ENCODE data around the gene ARX.

ARX gene

GRCh38 chrX:25020391-25020904 lies 4.7 kb upstream of the ARX start:
- Histone ChIP-seq H3K9me3 (replicated peaks in 1 of 2; ENCODE audit: control insufficient read depth in 2 of 2, insufficient read depth in 1 of 2, low read depth in 1 of 2, low read length in 2 of 2) (peaks cover 0 to under 1% of the 10 kb centered on the region in 2 donors), H3K79me1 (ENCODE audit: low read depth, low read length) (no peaks in the 10 kb centered on the region), H3K14ac (ENCODE audit: low read length) (no peak overlapping the region), H3K36me3 (replicated peaks in 1 of 2; ENCODE audit: control insufficient read depth in 2 of 2, insufficient read depth in 2 of 2, low read length in 2 of 2) (no peaks in the 10 kb centered on the region), H3K4me2 (ENCODE audit: insufficient read depth, low read length, poor library complexity, severe bottlenecking) (peak overlapping the region; percentile 49), H4K8ac (ENCODE audit: low read depth, low read length) (no peak overlapping the region), H2AK5ac (ENCODE audit: low read depth, low read length) (no peak overlapping the region), H3K9ac (ENCODE audit: low read depth, low read length, poor library complexity) (no peak overlapping the region), H3K4me1 (ENCODE audit: control insufficient read depth in 2 of 2, insufficient read depth in 1 of 2, low read depth in 1 of 2, low read length in 2 of 2) (peaks cover 0 to 2% of the 10 kb centered on the region in 2 donors), H3K27ac (replicated peaks; ENCODE audit: low read length) (no peak overlapping the region), H3K23ac (ENCODE audit: low read depth, low read length, poor library complexity) (no peak overlapping the region), H2BK120ac (ENCODE audit: low read depth, low read length) (no peak overlapping the region), H3K4ac (ENCODE audit: low read length) (no peak overlapping the region), H3K27me3 (ENCODE audit: control insufficient read depth in 3 of 3, insufficient read depth in 3 of 3, low read depth in 1 of 3, low read length in 3 of 3) (peaks cover 2 to 97% (median 67%) of the 10 kb centered on the region in 3 experiments), H2BK5ac (ENCODE audit: low read length) (no peak overlapping the region), H3K4me3 (ENCODE audit: low read length in 2 of 2) (peak overlapping the region in 1 of 2 donors; percentile 65), H3K18ac (ENCODE audit: low read length) (no peak overlapping the region), H4K91ac (ENCODE audit: low read depth, low read length, poor library complexity) (no peak overlapping the region), H2BK15ac (ENCODE audit: low read length) (no peak overlapping the region), H2AFZ (ENCODE audit: low read length) (peak overlapping the region; percentile 72), H2BK12ac (ENCODE audit: low read length) (no peak overlapping the region)
- no peak for DNase-seq (ENCODE audit: low spot score)
- WGBS, 2 donors (ENCODE audit: extremely low coverage in 2 of 2, insufficient read length in 2 of 2, insufficient replicate concordance in 1 of 2), result no CpG with 5 or more reads among the region's 27 CpGs

GRCh38 chrX:25019707-25020390 lies 4.1 kb upstream of the ARX start:
- H3K9ac ChIP-seq (ENCODE audit: low read depth, low read length, poor library complexity), result no peak overlapping the region

DNA sequence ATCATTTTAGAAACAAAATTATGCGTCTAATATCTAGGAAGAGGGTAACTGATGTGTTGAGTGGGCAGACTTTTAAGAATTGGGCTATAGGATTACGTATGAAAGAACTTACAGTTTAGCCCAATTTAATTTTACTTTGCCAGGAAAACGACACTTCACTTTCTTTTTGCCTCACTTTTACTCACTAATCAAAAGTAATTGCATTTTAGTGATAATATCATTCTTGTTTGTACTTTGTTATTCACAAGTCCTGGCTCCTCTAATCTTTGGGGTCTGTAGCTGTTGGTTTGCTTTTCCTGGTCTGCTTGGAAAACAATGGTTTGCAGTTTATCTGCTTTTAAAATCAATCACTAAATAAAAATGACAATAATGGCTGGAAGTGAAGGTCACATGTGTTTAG lies 2.9 kb upstream of the ARX start:
- Histone ChIP-seq H3K4me1 (ENCODE audit: control insufficient read depth in 2 of 2, insufficient read depth in 1 of 2, low read depth in 1 of 2, low read length in 2 of 2) (peaks cover 0 to 2% of the 10 kb centered on the region in 2 donors), H3K4me2 (ENCODE audit: insufficient read depth, low read length, poor library complexity, severe bottlenecking) (no peak overlapping the region), H3K9me3 (replicated peaks in 1 of 2; ENCODE audit: control insufficient read depth in 2 of 2, insufficient read depth in 1 of 2, low read depth in 1 of 2, low read length in 2 of 2) (peaks cover 0 to 3% of the 10 kb centered on the region in 2 donors), H2BK12ac (ENCODE audit: low read length) (no peak overlapping the region), H4K8ac (ENCODE audit: low read depth, low read length) (no peak overlapping the region), H3K27ac (replicated peaks; ENCODE audit: low read length) (no peak overlapping the region), H3K36me3 (replicated peaks in 1 of 2; ENCODE audit: control insufficient read depth in 2 of 2, insufficient read depth in 2 of 2, low read length in 2 of 2) (no peaks in the 10 kb centered on the region), H2BK120ac (ENCODE audit: low read depth, low read length) (no peak overlapping the region), H3K18ac (ENCODE audit: low read length) (no peak overlapping the region), H2AFZ (ENCODE audit: low read length) (no peak overlapping the region), H3K4ac (ENCODE audit: low read length) (no peak overlapping the region), H3K23ac (ENCODE audit: low read depth, low read length, poor library complexity) (no peak overlapping the region), H2BK15ac (ENCODE audit: low read length) (no peak overlapping the region), H3K14ac (ENCODE audit: low read length) (no peak overlapping the region), H3K9ac (ENCODE audit: low read depth, low read length, poor library complexity) (no peak overlapping the region), H3K79me1 (ENCODE audit: low read depth, low read length) (no peaks in the 10 kb centered on the region), H2AK5ac (ENCODE audit: low read depth, low read length) (no peak overlapping the region), H2BK5ac (ENCODE audit: low read length) (no peak overlapping the region), H3K27me3 (ENCODE audit: control insufficient read depth in 3 of 3, insufficient read depth in 3 of 3, low read depth in 1 of 3, low read length in 3 of 3) (peaks cover 8 to 97% (median 84%) of the 10 kb centered on the region in 3 experiments), H3K4me3 (ENCODE audit: low read length in 2 of 2) (no peak overlapping the region), H4K91ac (ENCODE audit: low read depth, low read length, poor library complexity) (no peak overlapping the region)
- no CpG with 5 or more reads among the region's 3 CpGs for WGBS, 2 donors (ENCODE audit: extremely low coverage in 2 of 2, insufficient read length in 2 of 2, insufficient replicate concordance in 1 of 2)
- DNase-seq (ENCODE audit: low spot score), result no peak

More at GRCh38 chrX:25019707-25020390, 4.1 kb upstream of the ARX start:
- H3K4me2 ChIP-seq (ENCODE audit: insufficient read depth, low read length, poor library complexity, severe bottlenecking), result no peak overlapping the region
- H3K36me3 ChIP-seq (replicated peaks in 1 of 2; ENCODE audit: control insufficient read depth in 2 of 2, insufficient read depth in 2 of 2, low read length in 2 of 2), result no peaks in the 10 kb centered on the region
- WGBS, 2 donors (ENCODE audit: extremely low coverage in 2 of 2, insufficient read length in 2 of 2, insufficient replicate concordance in 1 of 2), result no CpG with 5 or more reads among the region's 22 CpGs
- DNase-seq (ENCODE audit: low spot score), result no peak
- H3K27me3 ChIP-seq (ENCODE audit: control insufficient read depth in 3 of 3, insufficient read depth in 3 of 3, low read depth in 1 of 3, low read length in 3 of 3), result peaks cover 6 to 97% (median 73%) of the 10 kb centered on the region in 3 experiments
- no peak overlapping the region for H2AK5ac ChIP-seq (ENCODE audit: low read depth, low read length)
- H4K8ac ChIP-seq (ENCODE audit: low read depth, low read length), result no peak overlapping the region
- H3K27ac ChIP-seq (replicated peaks; ENCODE audit: low read length), result no peak overlapping the region
- no peak overlapping the region for H4K91ac ChIP-seq (ENCODE audit: low read depth, low read length, poor library complexity)
- no peak overlapping the region for H3K14ac ChIP-seq (ENCODE audit: low read length)
- H2BK12ac ChIP-seq (ENCODE audit: low read length), result no peak overlapping the region
- no peak overlapping the region for H3K4ac ChIP-seq (ENCODE audit: low read length)
- H2AFZ ChIP-seq (ENCODE audit: low read length), result peak overlapping the region; percentile 72
- no peak overlapping the region for H2BK15ac ChIP-seq (ENCODE audit: low read length)
- H3K4me1 ChIP-seq (ENCODE audit: control insufficient read depth in 2 of 2, insufficient read depth in 1 of 2, low read depth in 1 of 2, low read length in 2 of 2), result peaks cover 0 to 2% of the 10 kb centered on the region in 2 donors
- H2BK120ac ChIP-seq (ENCODE audit: low read depth, low read length), result no peak overlapping the region
- no peak overlapping the region for H2BK5ac ChIP-seq (ENCODE audit: low read length)
- peaks cover 0 to 3% of the 10 kb centered on the region in 2 donors for H3K9me3 ChIP-seq (replicated peaks in 1 of 2; ENCODE audit: control insufficient read depth in 2 of 2, insufficient read depth in 1 of 2, low read depth in 1 of 2, low read length in 2 of 2)
- H3K23ac ChIP-seq (ENCODE audit: low read depth, low read length, poor library complexity), result no peak overlapping the region
- no peak overlapping the region for H3K4me3 ChIP-seq (ENCODE audit: low read length in 2 of 2)
- no peaks in the 10 kb centered on the region for H3K79me1 ChIP-seq (ENCODE audit: low read depth, low read length)
- H3K18ac ChIP-seq (ENCODE audit: low read length), result no peak overlapping the region

DNA sequence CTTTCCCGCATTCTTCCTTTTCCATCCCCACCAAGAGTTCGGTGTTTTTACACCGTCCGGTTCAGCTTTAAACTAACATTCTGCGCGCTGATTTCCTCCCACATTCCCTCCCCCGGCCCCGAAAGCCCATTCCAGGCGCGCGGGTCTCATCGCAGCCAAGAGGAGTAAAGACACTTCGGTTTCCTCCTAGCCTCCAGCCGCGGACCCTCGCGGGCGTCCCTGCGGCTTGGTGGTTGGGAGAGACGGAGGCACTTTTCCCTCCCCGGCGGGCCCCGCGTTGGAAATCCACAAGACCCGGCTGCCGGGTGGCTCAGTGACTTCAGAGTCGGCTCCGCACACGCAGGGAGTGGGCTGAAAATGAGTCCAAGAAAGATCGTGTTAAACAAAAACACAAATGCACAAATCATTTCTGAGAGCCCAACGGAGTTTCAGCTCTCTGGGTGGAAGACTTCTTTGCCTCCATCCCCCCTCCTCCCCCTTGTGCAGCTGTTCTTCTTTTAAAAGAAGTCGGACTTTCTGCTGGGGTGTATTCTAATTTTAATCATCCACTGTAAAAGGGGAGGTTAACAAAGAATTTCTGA lies 2.0 kb upstream of the ARX start:
- H3K14ac ChIP-seq (ENCODE audit: low read length), result no peak overlapping the region
- peaks cover 0 to 2% of the 10 kb centered on the region in 2 donors for H3K4me1 ChIP-seq (ENCODE audit: control insufficient read depth in 2 of 2, insufficient read depth in 1 of 2, low read depth in 1 of 2, low read length in 2 of 2)
- H3K9ac ChIP-seq (ENCODE audit: low read depth, low read length, poor library complexity), result no peak overlapping the region
- peaks cover 0 to 3% of the 10 kb centered on the region in 2 donors for H3K9me3 ChIP-seq (replicated peaks in 1 of 2; ENCODE audit: control insufficient read depth in 2 of 2, insufficient read depth in 1 of 2, low read depth in 1 of 2, low read length in 2 of 2)
- DNase-seq (ENCODE audit: low spot score), result no peak
- H3K27ac ChIP-seq (replicated peaks; ENCODE audit: low read length), result no peak overlapping the region
- no peaks in the 10 kb centered on the region for H3K36me3 ChIP-seq (replicated peaks in 1 of 2; ENCODE audit: control insufficient read depth in 2 of 2, insufficient read depth in 2 of 2, low read length in 2 of 2)
- no peak overlapping the region for H4K8ac ChIP-seq (ENCODE audit: low read depth, low read length)
- no peak overlapping the region for H2BK12ac ChIP-seq (ENCODE audit: low read length)
- no peaks in the 10 kb centered on the region for H3K79me1 ChIP-seq (ENCODE audit: low read depth, low read length)
- no peak overlapping the region for H3K4ac ChIP-seq (ENCODE audit: low read length)
- no peak overlapping the region for H3K4me2 ChIP-seq (ENCODE audit: insufficient read depth, low read length, poor library complexity, severe bottlenecking)
- H3K4me3 ChIP-seq (ENCODE audit: low read length in 2 of 2), result no peak overlapping the region
- H2AK5ac ChIP-seq (ENCODE audit: low read depth, low read length), result no peak overlapping the region
- H2BK5ac ChIP-seq (ENCODE audit: low read length), result no peak overlapping the region
- no peak overlapping the region for H2BK120ac ChIP-seq (ENCODE audit: low read depth, low read length)
- H3K18ac ChIP-seq (ENCODE audit: low read length), result no peak overlapping the region
- H3K27me3 ChIP-seq (ENCODE audit: control insufficient read depth in 3 of 3, insufficient read depth in 3 of 3, low read depth in 1 of 3, low read length in 3 of 3), result peaks cover 8 to 95% (median 84%) of the 10 kb centered on the region in 3 experiments
- WGBS, 2 donors (ENCODE audit: extremely low coverage in 2 of 2, insufficient read length in 2 of 2, insufficient replicate concordance in 1 of 2), result no CpG with 5 or more reads among the region's 32 CpGs
- no peak overlapping the region for H4K91ac ChIP-seq (ENCODE audit: low read depth, low read length, poor library complexity)
- no peak overlapping the region for H2BK15ac ChIP-seq (ENCODE audit: low read length)
- no peak overlapping the region for H3K23ac ChIP-seq (ENCODE audit: low read depth, low read length, poor library complexity)
- peak overlapping the region; percentile 76 for H2AFZ ChIP-seq (ENCODE audit: low read length)

Measured in neuronal stem cell (in vitro differentiated cells).